Measurements from ENCODE around the gene TLL1. TPM values are rescaled to one million over a fixed set of nuclear protein-coding genes. Genes with fewer than 3 reads are reported as not detected.

The TLL1 gene
- total and polyA plus RNA-seq, 9 donors = 0.35 to 12.9 (median 1.3) TPM

DNA sequence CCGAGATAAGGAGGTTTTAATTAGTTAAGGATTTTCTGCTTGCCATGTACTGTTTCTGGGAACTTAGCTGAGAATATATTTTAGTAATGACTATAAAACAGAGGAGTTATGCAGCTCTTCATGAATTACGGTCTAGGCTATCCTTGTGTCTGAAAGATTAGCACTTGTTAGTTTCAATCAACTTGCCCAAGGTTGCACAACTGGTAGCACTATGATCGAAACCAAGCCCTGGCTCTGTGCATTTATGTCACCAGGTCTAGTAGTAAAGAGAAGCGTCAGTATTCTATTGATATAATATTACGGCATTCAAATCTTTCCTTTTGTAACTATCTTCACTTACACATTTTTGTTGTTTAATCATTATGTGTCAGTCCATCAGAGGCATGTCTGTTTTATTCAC, 176.0 kb downstream of the TLL1 start:
- no peaks in the 10 kb centered on the region for H3K4me1 ChIP-seq (ENCODE audit: insufficient read depth)
- 57 to 73% (median 62%) methylated on average over 5 of the region's 5 CpGs for WGBS, 3 donors
- TF ChIP-seq POLR2A (IDR thresholded peaks at IDR 0.05) (no peak), EP300 (IDR thresholded peaks at IDR 0.05) (no peak)
- TF ChIP-seq, protein P1, sequence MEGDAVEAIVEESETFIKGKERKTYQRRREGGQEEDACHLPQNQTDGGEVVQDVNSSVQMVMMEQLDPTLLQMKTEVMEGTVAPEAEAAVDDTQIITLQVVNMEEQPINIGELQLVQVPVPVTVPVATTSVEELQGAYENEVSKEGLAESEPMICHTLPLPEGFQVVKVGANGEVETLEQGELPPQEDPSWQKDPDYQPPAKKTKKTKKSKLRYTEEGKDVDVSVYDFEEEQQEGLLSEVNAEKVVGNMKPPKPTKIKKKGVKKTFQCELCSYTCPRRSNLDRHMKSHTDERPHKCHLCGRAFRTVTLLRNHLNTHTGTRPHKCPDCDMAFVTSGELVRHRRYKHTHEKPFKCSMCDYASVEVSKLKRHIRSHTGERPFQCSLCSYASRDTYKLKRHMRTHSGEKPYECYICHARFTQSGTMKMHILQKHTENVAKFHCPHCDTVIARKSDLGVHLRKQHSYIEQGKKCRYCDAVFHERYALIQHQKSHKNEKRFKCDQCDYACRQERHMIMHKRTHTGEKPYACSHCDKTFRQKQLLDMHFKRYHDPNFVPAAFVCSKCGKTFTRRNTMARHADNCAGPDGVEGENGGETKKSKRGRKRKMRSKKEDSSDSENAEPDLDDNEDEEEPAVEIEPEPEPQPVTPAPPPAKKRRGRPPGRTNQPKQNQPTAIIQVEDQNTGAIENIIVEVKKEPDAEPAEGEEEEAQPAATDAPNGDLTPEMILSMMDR (IDR thresholded peaks at IDR 0.05) = no peak
- DNase-seq = no peak
- H3K36me3 ChIP-seq = no peaks in the 10 kb centered on the region
- intact Hi-C loops (cut with DNase I) = no loop called here
- no peak overlapping the region for H3K4me3 ChIP-seq
- H3K9me3 ChIP-seq = no peaks in the 10 kb centered on the region
- no peaks in the 10 kb centered on the region for H3K27me3 ChIP-seq
- H3K27ac ChIP-seq = no peak overlapping the region

DNA sequence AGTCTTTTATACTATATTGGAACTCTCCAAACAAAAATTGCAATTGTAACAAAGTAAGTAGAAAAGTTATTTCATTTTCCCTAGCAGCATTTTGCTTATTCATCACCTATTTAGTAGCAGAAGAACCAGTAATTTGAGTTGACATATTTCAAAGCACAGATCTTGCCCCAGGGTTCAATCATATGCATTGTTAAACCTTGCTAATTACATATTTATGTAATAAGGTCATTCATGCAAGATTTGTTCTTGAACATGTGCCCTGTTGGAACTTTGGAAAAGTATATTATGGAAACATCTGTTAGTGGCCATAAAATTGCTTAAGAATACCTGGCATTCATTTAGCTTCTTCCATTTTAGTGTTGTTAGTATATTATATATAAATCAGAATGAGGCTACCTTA, 191.7 kb downstream of the TLL1 start:
- no peak overlapping the region for H3K4me3 ChIP-seq
- H3K27ac ChIP-seq = no peak overlapping the region
- no peaks in the 10 kb centered on the region for H3K9me3 ChIP-seq
- no peak for DNase-seq
- no peaks in the 10 kb centered on the region for H3K36me3 ChIP-seq
- no peaks in the 10 kb centered on the region for H3K4me1 ChIP-seq (ENCODE audit: insufficient read depth)
- no peaks in the 10 kb centered on the region for H3K27me3 ChIP-seq
- intact Hi-C loops (cut with DNase I) = no loop called here
- TF ChIP-seq, protein P1 (IDR thresholded peaks at IDR 0.05) = no peak
- TF ChIP-seq EP300 (IDR thresholded peaks at IDR 0.05) (no peak), POLR2A (IDR thresholded peaks at IDR 0.05) (no peak)

DNA sequence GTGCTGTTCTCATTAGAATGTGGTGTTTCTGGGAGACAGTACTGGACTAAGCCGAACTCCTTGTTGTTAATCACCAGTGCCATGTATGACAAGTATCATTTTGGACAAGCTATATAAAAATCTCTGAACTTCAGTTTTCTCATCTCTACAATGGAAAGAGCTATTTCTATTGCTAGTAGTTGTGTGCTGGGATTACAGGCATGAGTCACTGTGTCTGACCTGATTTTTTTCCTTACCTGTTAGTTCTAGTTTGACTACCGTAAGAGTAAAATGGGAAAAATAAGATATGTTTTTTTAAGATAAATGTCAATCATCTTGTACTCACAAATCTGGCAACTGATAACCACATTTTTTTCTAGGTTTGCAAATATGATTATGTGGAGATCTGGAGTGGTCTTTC, 192.3 kb downstream of the TLL1 start:
- intact Hi-C loops (cut with DNase I) = no loop called here
- no peak for DNase-seq
- TF ChIP-seq POLR2A (IDR thresholded peaks at IDR 0.05) = no peak
- TF ChIP-seq EP300 (IDR thresholded peaks at IDR 0.05) = no peak
- TF ChIP-seq, protein P1 (IDR thresholded peaks at IDR 0.05) = no peak
- no peaks in the 10 kb centered on the region for H3K4me1 ChIP-seq (ENCODE audit: insufficient read depth)
- H3K9me3 ChIP-seq = no peaks in the 10 kb centered on the region
- H3K27me3 ChIP-seq = no peaks in the 10 kb centered on the region
- no peaks in the 10 kb centered on the region for H3K36me3 ChIP-seq
- H3K27ac ChIP-seq = no peak overlapping the region
- H3K4me3 ChIP-seq = no peak overlapping the region
- WGBS, 3 donors = 86 to 100% (median 93%) methylated on average over 2 of the region's 2 CpGs

DNA sequence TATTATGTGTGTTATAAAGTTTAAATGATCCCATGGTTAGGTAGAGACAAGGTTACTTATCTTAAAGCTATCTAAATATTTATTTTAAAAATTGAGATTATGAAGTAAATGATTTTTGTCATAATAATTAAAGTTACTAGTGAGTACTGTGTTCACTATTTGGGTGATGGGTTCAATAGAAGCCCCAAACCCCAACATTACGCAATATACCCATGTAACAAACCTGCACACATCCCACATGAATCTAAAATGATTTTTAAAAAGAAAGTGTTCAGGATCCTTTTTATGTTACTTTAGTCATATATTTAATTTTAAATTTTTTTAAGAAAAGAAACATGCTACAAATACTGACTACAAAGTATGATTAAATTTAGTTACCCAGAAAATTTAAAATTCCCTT, 193.9 kb downstream of the TLL1 start:
- Histone ChIP-seq H3K36me3 (no peaks in the 10 kb centered on the region), H3K4me3 (no peak overlapping the region), H3K9me3 (no peaks in the 10 kb centered on the region), H3K27me3 (no peaks in the 10 kb centered on the region), H3K27ac (no peak overlapping the region), H3K4me1 (ENCODE audit: insufficient read depth) (no peaks in the 10 kb centered on the region)
- no peak for TF ChIP-seq POLR2A (IDR thresholded peaks at IDR 0.05)
- TF ChIP-seq, protein P1 (IDR thresholded peaks at IDR 0.05) = no peak
- TF ChIP-seq EP300 (IDR thresholded peaks at IDR 0.05) = no peak
- intact Hi-C loops (cut with DNase I) = no loop called here
- 90 to 98% (median 93%) methylated on average over 1 of the region's 1 CpG for WGBS, 3 donors
- no peak for DNase-seq

DNA sequence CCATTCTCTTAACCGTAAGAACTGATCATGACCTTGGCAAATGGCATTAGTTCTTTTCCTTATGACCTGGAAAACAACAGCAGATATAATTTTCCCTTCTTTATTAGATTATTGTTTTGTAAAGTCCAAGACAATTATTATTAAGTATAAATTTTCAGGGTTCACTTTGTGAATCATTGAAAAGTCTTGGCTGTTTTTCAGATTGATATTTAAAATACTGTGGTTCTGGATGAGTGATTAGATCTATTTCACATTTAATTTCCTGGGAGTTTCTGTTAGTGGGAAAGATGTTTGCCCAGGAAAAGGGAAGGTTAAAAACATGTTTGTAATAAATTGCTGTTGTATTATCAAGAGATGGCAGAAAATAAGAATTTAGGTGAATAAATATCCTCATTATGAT, 194.9 kb downstream of the TLL1 start:
- H3K9me3 ChIP-seq = no peaks in the 10 kb centered on the region
- no peak for DNase-seq
- no peaks in the 10 kb centered on the region for H3K27me3 ChIP-seq
- TF ChIP-seq POLR2A (IDR thresholded peaks at IDR 0.05) (no peak), EP300 (IDR thresholded peaks at IDR 0.05) (no peak)
- TF ChIP-seq, protein P1 (IDR thresholded peaks at IDR 0.05) = no peak
- H3K27ac ChIP-seq = no peak overlapping the region
- intact Hi-C loops (cut with DNase I) = no loop called here
- no peaks in the 10 kb centered on the region for H3K4me1 ChIP-seq (ENCODE audit: insufficient read depth)
- WGBS, 3 donors = 14 to 34% (median 16%) methylated on average over 1 of the region's 1 CpG
- no peak overlapping the region for H3K4me3 ChIP-seq
- H3K36me3 ChIP-seq = no peaks in the 10 kb centered on the region
